ENCODE results near the gene VCL. TPM values are rescaled to one million over a fixed set of nuclear protein-coding genes. Genes with fewer than 3 reads are reported as not detected.

VCL gene
- total RNA-seq, 1 experiment from 2014 or later = 106 TPM

GRCh38 chr10:74058658-74059057 is 60.7 kb downstream of the VCL start:
- H3K9me3 ChIP-seq (ENCODE audit: control insufficient read depth in 1 of 2, insufficient read depth in 1 of 2, low read depth in 1 of 2, low read length in 2 of 2) = no peaks in the 10 kb centered on the region
- RAD21 ChIA-PET (ENCODE audit: low non-redundant PET in 1 of 2, low total read pairs in 2 of 2, uncharacterized antibody in 2 of 2, unreplicated experiment in 2 of 2) = no interaction called here
- H3K27me3 ChIP-seq (ENCODE audit: insufficient read depth, low read length) = no peaks in the 10 kb centered on the region
- no peak overlapping the region for H3K4me2 ChIP-seq (ENCODE audit: low read length)
- peaks cover 5% of the 10 kb centered on the region; the same call in 1 of the 2 replicates for H4K20me1 ChIP-seq (ENCODE audit: insufficient read depth)
- POLR2A ChIA-PET = no interaction called here
- no peak overlapping the region for H3K4me3 ChIP-seq (replicated peaks in 1 of 2; ENCODE audit: low read depth in 1 of 2, low read length in 2 of 2)
- H3K36me3 ChIP-seq (ENCODE audit: control insufficient read depth in 1 of 2, insufficient read depth in 2 of 2, low read length in 2 of 2) = peaks cover 0 to 11% of the 10 kb centered on the region in 2 experiments; a peak in 1 of 4 replicates
- H3K27ac ChIP-seq (ENCODE audit: low read depth, low read length) = no peak overlapping the region
- TF ChIP-seq RAD21 (IDR thresholded peaks at IDR 0.05; ENCODE audit: low read depth) = peak; percentile 54; the same call in 1 of the 2 replicates
- TF ChIP-seq SIN3A (IDR thresholded peaks at IDR 0.05; ENCODE audit: low read depth) = no peak
- TF ChIP-seq, protein P1, sequence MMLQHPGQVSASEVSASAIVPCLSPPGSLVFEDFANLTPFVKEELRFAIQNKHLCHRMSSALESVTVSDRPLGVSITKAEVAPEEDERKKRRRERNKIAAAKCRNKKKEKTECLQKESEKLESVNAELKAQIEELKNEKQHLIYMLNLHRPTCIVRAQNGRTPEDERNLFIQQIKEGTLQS (IDR thresholded peaks at IDR 0.05) = no peak
- peaks cover 99% of the 10 kb centered on the region for H3K79me2 ChIP-seq (ENCODE audit: insufficient read depth, low read length)
- BruUV-seq (replicated peaks) = no TSS peak
- no peak overlapping the region for H2AFZ ChIP-seq (ENCODE audit: low read depth, low read length, poor library complexity, severe bottlenecking)
- CTCF ChIA-PET = no interaction called here
- intact Hi-C loops (cut with micrococcal nuclease) = no loop called here
- no peak overlapping the region for H3K9ac ChIP-seq (ENCODE audit: low read length)
- H3K9me2 ChIP-seq (ENCODE audit: insufficient read depth) = no peaks in the 10 kb centered on the region
- peaks cover 27 to 49% of the 10 kb centered on the region in 2 experiments for H3K4me1 ChIP-seq (ENCODE audit: control insufficient read depth in 1 of 2, insufficient read depth in 2 of 2, low read length in 2 of 2)
- no peak for ATAC-seq
- DNase-seq (ENCODE audit: low read depth, low spot score) = peak; percentile 18

DNA sequence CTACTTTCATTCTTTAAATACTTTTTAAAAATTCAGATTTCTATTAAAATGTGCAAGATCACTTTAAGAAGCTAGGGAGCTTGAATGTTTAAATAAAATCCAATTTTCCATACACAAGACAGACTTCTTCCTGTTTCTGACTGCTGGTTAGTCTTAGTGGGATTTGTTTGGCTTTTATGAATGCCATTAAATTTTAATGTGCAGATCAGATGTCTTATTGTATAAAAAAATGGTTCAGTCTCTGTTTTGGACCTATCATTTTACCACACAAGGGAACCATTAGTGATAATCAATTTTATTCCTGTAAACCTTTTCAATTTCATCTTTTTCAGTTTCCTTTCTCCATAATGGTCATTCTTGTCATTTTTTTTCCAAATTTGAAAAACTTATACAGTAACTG is 63.2 kb downstream of the VCL start:
- no peak overlapping the region for H3K4me3 ChIP-seq (replicated peaks in 1 of 2; ENCODE audit: low read depth in 1 of 2, low read length in 2 of 2)
- BruUV-seq (replicated peaks) = no TSS peak
- no peak overlapping the region for H3K9ac ChIP-seq (ENCODE audit: low read length)
- ATAC-seq (no peak), DNase-seq (ENCODE audit: low read depth, low spot score) (no peak)
- intact Hi-C loops (cut with micrococcal nuclease) = no loop called here
- H3K9me3 ChIP-seq (ENCODE audit: control insufficient read depth in 1 of 2, insufficient read depth in 1 of 2, low read depth in 1 of 2, low read length in 2 of 2) = no peaks in the 10 kb centered on the region
- no peak for TF ChIP-seq EZH2 (IDR thresholded peaks at IDR 0.05)
- no peak for TF ChIP-seq ZNF274 (IDR thresholded peaks at IDR 0.05; ENCODE audit: low read depth, low read length)
- TF ChIP-seq, protein P2, sequence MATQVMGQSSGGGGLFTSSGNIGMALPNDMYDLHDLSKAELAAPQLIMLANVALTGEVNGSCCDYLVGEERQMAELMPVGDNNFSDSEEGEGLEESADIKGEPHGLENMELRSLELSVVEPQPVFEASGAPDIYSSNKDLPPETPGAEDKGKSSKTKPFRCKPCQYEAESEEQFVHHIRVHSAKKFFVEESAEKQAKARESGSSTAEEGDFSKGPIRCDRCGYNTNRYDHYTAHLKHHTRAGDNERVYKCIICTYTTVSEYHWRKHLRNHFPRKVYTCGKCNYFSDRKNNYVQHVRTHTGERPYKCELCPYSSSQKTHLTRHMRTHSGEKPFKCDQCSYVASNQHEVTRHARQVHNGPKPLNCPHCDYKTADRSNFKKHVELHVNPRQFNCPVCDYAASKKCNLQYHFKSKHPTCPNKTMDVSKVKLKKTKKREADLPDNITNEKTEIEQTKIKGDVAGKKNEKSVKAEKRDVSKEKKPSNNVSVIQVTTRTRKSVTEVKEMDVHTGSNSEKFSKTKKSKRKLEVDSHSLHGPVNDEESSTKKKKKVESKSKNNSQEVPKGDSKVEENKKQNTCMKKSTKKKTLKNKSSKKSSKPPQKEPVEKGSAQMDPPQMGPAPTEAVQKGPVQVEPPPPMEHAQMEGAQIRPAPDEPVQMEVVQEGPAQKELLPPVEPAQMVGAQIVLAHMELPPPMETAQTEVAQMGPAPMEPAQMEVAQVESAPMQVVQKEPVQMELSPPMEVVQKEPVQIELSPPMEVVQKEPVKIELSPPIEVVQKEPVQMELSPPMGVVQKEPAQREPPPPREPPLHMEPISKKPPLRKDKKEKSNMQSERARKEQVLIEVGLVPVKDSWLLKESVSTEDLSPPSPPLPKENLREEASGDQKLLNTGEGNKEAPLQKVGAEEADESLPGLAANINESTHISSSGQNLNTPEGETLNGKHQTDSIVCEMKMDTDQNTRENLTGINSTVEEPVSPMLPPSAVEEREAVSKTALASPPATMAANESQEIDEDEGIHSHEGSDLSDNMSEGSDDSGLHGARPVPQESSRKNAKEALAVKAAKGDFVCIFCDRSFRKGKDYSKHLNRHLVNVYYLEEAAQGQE (IDR thresholded peaks at IDR 0.05; ENCODE audit: low read depth) = no peak
- TF ChIP-seq EZH2phosphoT487 (IDR thresholded peaks at IDR 0.05; ENCODE audit: borderline replicate concordance) = no peak
- no peak for TF ChIP-seq SP1 (IDR thresholded peaks at IDR 0.05; ENCODE audit: low read depth)
- TF ChIP-seq CTCF (IDR thresholded peaks at IDR 0.05 in 2 of 3, conservative IDR thresholded peaks at IDR 0.05 in 1 of 3; ENCODE audit: borderline replicate concordance in 1 of 3, insufficient read depth in 1 of 3, low read depth in 2 of 3, low read length in 2 of 3) = no peak
- TF ChIP-seq ELF1 (IDR thresholded peaks at IDR 0.05; ENCODE audit: borderline replicate concordance, low read depth) = no peak
- no peak for TF ChIP-seq FOSL1 (IDR thresholded peaks at IDR 0.05; ENCODE audit: low read depth)
- no peak for TF ChIP-seq POLR2A (IDR thresholded peaks at IDR 0.05; ENCODE audit: borderline replicate concordance, extremely low read depth, insufficient read depth, insufficient read length)
- no peak for TF ChIP-seq MAX (IDR thresholded peaks at IDR 0.05)
- H3K79me2 ChIP-seq (ENCODE audit: insufficient read depth, low read length) = peaks cover 95% of the 10 kb centered on the region
- H3K4me2 ChIP-seq (ENCODE audit: low read length) = no peak overlapping the region
- no peak overlapping the region for H3K27ac ChIP-seq (ENCODE audit: low read depth, low read length)
- peaks cover 15 to 27% of the 10 kb centered on the region in 2 experiments for H3K4me1 ChIP-seq (ENCODE audit: control insufficient read depth in 1 of 2, insufficient read depth in 2 of 2, low read length in 2 of 2)
- RAD21 ChIA-PET (ENCODE audit: low non-redundant PET in 1 of 2, low total read pairs in 2 of 2, uncharacterized antibody in 2 of 2, unreplicated experiment in 2 of 2) = no interaction called here
- no peak overlapping the region for H2AFZ ChIP-seq (ENCODE audit: low read depth, low read length, poor library complexity, severe bottlenecking)
- CTCF ChIA-PET = no interaction called here
- no peaks in the 10 kb centered on the region for H3K27me3 ChIP-seq (ENCODE audit: insufficient read depth, low read length)
- peaks cover 5% of the 10 kb centered on the region; the same call in 1 of the 2 replicates for H4K20me1 ChIP-seq (ENCODE audit: insufficient read depth)
- H3K9me2 ChIP-seq (ENCODE audit: insufficient read depth) = no peaks in the 10 kb centered on the region
- peaks cover 0 to 17% of the 10 kb centered on the region in 2 experiments; a peak in 1 of 4 replicates for H3K36me3 ChIP-seq (ENCODE audit: control insufficient read depth in 1 of 2, insufficient read depth in 2 of 2, low read length in 2 of 2)
- POLR2A ChIA-PET = no interaction called here

Data from HCT116 (cell line).